PC-9 (cell line): ENCODE data around the gene CNTNAP2. TPM values are rescaled to one million over a fixed set of nuclear protein-coding genes. Genes with fewer than 3 reads are reported as not detected.
A peak's percentile ranks its signal among the peaks of the same experiment; 100 is the strongest.

ENCODE experiments used
- BruUV-seq: library from RNA; stranded (reverse); fragments of 400-500 nt; replicated peaks from 2 replicates; lab custom pipeline; 2021; lab: Mats Ljungman, UMichigan
- CTCF ChIA-PET: fragments of 300-600 bp; sonication (Branson Sonifier 250); formaldehyde crosslinking; loops from one replicate; lab custom pipeline; 2022; ENCODE audit warnings: antibody characterized with exemption; lab: Charles Lee
- POLR2A ChIA-PET: fragments of 300-600 bp; sonication (Branson Sonifier 250); formaldehyde crosslinking; loops from one replicate; lab custom pipeline; 2022; ENCODE audit warnings: antibody characterized with exemption; ENCODE audit not compliant: unreplicated experiment; lab: Charles Lee
- DNase-seq, 2 experiments: peaks; one replicate each; pipeline versions ENCODE4 v3.0.0 to v3.0.0-alpha.2; 2015 to 2022; ENCODE audit warnings: mixed read lengths in 1 of 2
- H2AFZ ChIP-seq: fragments of 200-600 bp; sonication (generic); 2 replicates; pipeline ENCODE4 v1.8.1; 2017; ENCODE audit warnings: antibody characterized with exemption
- H3F3A ChIP-seq: fragments of 200-600 bp; sonication (generic); 2 replicates; pipeline ENCODE4 v1.8.1; 2017; ENCODE audit warnings: antibody characterized with exemption, mild to moderate bottlenecking, low read depth; ENCODE audit not compliant: insufficient read depth
- H3K27ac ChIP-seq: fragments of 200-600 bp; sonication (generic); 2 replicates; pipeline ENCODE4 v1.6.1; 2016; ENCODE audit warnings: mixed run types
- H3K27me3 ChIP-seq: fragments of 200-600 bp; sonication (generic); 2 replicates; pipeline ENCODE4 v1.6.1; 2016; ENCODE audit warnings: low read depth, mixed run types; ENCODE audit not compliant: insufficient read depth
- H3K36me3 ChIP-seq: fragments of 200-600 bp; sonication (generic); 2 replicates; pipeline ENCODE4 v1.6.1; 2016; ENCODE audit warnings: low read depth, mixed run types
- H3K4me1 ChIP-seq: fragments of 200-600 bp; sonication (generic); replicated peaks from 2 replicates; pipeline ENCODE4 v1.6.1; 2016; ENCODE audit warnings: mixed run types; ENCODE audit not compliant: insufficient read depth
- H3K4me2 ChIP-seq: fragments of 200-600 bp; sonication (generic); 2 replicates; pipeline ENCODE4 v1.6.1; 2017; ENCODE audit warnings: mixed run types
- H3K4me3 ChIP-seq: fragments of 200-600 bp; sonication (generic); 2 replicates; pipeline ENCODE4 v1.6.1; 2016; ENCODE audit warnings: mixed run types
- H3K79me2 ChIP-seq: fragments of 200-600 bp; sonication (generic); 2 replicates; pipeline ENCODE4 v1.6.1; 2017; ENCODE audit warnings: low read depth, mixed run types
- H3K9me2 ChIP-seq: fragments of 200-600 bp; sonication (generic); 2 replicates; pipeline ENCODE4 v1.8.1; 2017; ENCODE audit warnings: mild to moderate bottlenecking; ENCODE audit not compliant: insufficient read depth
- H3K9me3 ChIP-seq: fragments of 200-600 bp; sonication (generic); 2 replicates; pipeline ENCODE4 v1.8.1; 2016; ENCODE audit warnings: low read depth; ENCODE audit not compliant: insufficient read depth
- H4K20me1 ChIP-seq: fragments of 200-600 bp; sonication (generic); 2 replicates; pipeline ENCODE4 v1.8.1; 2017; ENCODE audit not compliant: insufficient read depth
- EZH2 ChIP-seq: fragments of 200-600 bp; sonication (generic); IDR thresholded peaks from 2 replicates; pipeline ENCODE4 v1.8.0; 2017; ENCODE audit warnings: antibody characterized with exemption, low read depth
- intact Hi-C: fragments of 100-400 bp; cut with micrococcal nuclease; formaldehyde crosslinking; loops from one replicate; pipeline ENCODE4 v1.10.0; 2022; ENCODE audit not compliant: unreplicated experiment
- total RNA-seq: library from RNA; stranded (reverse); gene quantifications from 2 replicates; pipeline ENCODE4 v1.2.3, GENCODE V29; 2021
- TF ChIP-seq, protein P1 (sequence below): fragments of 200-600 bp; sonication (generic); conservative IDR thresholded peaks from 2 replicates; pipeline ENCODE4 v1.6.1; 2017; ENCODE audit warnings: mixed run types, antibody characterized with exemption, mild to moderate bottlenecking, moderate library complexity

Gene CNTNAP2
- total RNA-seq, 1 experiment from 2014 or later, result not detected

DNA sequence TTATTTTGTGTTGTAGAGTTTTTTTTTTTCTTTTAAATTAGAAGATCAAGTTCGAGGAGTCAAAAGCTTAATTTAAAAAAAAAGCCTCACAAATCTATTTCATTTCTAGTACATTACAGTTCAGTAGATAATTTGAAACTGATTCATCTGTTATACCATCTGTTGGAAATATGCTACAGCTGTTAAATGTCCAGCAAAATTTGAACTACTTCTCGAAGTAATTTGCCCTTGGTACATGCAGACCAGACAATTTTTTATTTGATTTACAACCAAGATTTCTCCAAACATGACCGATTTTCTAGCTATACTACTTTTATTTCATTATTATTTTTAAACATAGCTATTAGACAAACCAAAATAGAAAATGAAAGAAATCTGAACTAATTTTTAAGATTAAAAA, 647.9 kb downstream of the CNTNAP2 start:
- Histone ChIP-seq H3K4me1 (no peaks in the 10 kb centered on the region), H2AFZ (no peak overlapping the region), H3K4me3 (no peak overlapping the region), H3K9me2 (no peaks in the 10 kb centered on the region; the same call in 1 of the 2 replicates), H3K36me3 (no peaks in the 10 kb centered on the region), H4K20me1 (no peaks in the 10 kb centered on the region), H3K27ac (no peak overlapping the region), H3K4me2 (no peak overlapping the region), H3K27me3 (no peaks in the 10 kb centered on the region), H3F3A (no peaks in the 10 kb centered on the region), H3K79me2 (no peaks in the 10 kb centered on the region), H3K9me3 (no peaks in the 10 kb centered on the region)
- no peak for DNase-seq
- TF ChIP-seq, protein P1, sequence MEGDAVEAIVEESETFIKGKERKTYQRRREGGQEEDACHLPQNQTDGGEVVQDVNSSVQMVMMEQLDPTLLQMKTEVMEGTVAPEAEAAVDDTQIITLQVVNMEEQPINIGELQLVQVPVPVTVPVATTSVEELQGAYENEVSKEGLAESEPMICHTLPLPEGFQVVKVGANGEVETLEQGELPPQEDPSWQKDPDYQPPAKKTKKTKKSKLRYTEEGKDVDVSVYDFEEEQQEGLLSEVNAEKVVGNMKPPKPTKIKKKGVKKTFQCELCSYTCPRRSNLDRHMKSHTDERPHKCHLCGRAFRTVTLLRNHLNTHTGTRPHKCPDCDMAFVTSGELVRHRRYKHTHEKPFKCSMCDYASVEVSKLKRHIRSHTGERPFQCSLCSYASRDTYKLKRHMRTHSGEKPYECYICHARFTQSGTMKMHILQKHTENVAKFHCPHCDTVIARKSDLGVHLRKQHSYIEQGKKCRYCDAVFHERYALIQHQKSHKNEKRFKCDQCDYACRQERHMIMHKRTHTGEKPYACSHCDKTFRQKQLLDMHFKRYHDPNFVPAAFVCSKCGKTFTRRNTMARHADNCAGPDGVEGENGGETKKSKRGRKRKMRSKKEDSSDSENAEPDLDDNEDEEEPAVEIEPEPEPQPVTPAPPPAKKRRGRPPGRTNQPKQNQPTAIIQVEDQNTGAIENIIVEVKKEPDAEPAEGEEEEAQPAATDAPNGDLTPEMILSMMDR, result no peak
- no peak for TF ChIP-seq EZH2
- intact Hi-C loops, result no loop called here
- ChIA-PET CTCF (no interaction called here), POLR2A (no interaction called here)
- no TSS peak for BruUV-seq

DNA sequence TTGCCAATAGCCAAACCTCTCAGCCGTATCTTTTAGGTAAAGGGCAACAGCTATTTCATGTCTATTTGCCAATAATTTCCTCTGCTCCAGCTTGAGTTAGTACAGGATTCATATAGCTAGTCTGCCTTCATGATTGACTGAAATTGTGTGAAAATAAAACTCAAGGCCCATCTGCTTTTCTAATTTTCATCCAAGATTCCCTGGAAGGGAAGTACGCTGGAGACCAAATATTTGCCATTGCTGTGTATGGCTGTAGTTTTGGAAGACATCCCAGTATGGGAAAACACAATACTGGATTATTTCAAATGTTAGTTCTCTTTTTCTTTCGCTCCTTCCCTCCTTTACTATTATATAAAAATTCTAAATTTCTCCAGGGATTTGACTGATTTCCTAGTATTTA, 652.4 kb downstream of the CNTNAP2 start:
- BruUV-seq, result no TSS peak
- ChIA-PET POLR2A (no interaction called here), CTCF (no interaction called here)

GRCh38 chr7:146772601-146773000, 656.0 kb downstream of the CNTNAP2 start:
- BruUV-seq, result no TSS peak
- Histone ChIP-seq H3K79me2 (no peaks in the 10 kb centered on the region), H2AFZ (no peak overlapping the region), H3K27me3 (no peaks in the 10 kb centered on the region), H3F3A (no peaks in the 10 kb centered on the region), H3K9me2 (no peaks in the 10 kb centered on the region), H3K27ac (no peak overlapping the region), H4K20me1 (no peaks in the 10 kb centered on the region; the same call in 1 of the 2 replicates), H3K4me2 (no peak overlapping the region), H3K4me1 (no peaks in the 10 kb centered on the region), H3K9me3 (no peaks in the 10 kb centered on the region), H3K36me3 (no peaks in the 10 kb centered on the region), H3K4me3 (no peak overlapping the region)
- CTCF ChIA-PET, result no interaction called here
- no peak for DNase-seq
- POLR2A ChIA-PET, result no interaction called here
- no peak for TF ChIP-seq EZH2
- TF ChIP-seq, protein P1, result peak; percentile 32; the same call in 1 of the 2 replicates
- intact Hi-C loops, result no loop called here

More for the DNA sequence above, 652.4 kb downstream of the CNTNAP2 start:
- Histone ChIP-seq H3K9me2 (no peaks in the 10 kb centered on the region), H3K27ac (no peak overlapping the region), H3K79me2 (no peaks in the 10 kb centered on the region), H3K9me3 (no peaks in the 10 kb centered on the region), H3K4me2 (no peak overlapping the region), H3K36me3 (no peaks in the 10 kb centered on the region), H3K4me3 (no peak overlapping the region), H3F3A (no peaks in the 10 kb centered on the region), H2AFZ (no peak overlapping the region), H4K20me1 (no peaks in the 10 kb centered on the region; the same call in 1 of the 2 replicates), H3K4me1 (no peaks in the 10 kb centered on the region), H3K27me3 (no peaks in the 10 kb centered on the region)
- DNase-seq, result no peak
- TF ChIP-seq EZH2, result no peak
- TF ChIP-seq, protein P1, result no peak
- intact Hi-C loops, result no loop called here
